Naive B cell (primary cell): ENCODE measurements around the gene PEDS1. TPM values are rescaled to one million over a fixed set of nuclear protein-coding genes. Genes with fewer than 3 reads are reported as not detected.

Source experiments
- ATAC-seq, 2 donors: fragments of 150-1000 bp; cut with Tn5 transposase; 2 replicates each; pipeline ENCODE4 v1.10.0; 2021; ENCODE audit warnings: low read depth in 2 of 2, mild to moderate bottlenecking in 2 of 2, moderate library complexity in 2 of 2
- DNase-seq: peaks from one replicate; pipeline ENCODE4 v3.0.0; 2022
- H3K27ac Mint-ChIP-seq, 6 donors: one replicate each; pipeline ENCODE4 v1.8.0; 2020 to 2022; ENCODE audit warnings: mild to moderate bottlenecking in 6 of 6, mixed read lengths in 6 of 6, moderate library complexity in 5 of 6, inconsistent platforms in 2 of 6
- H3K27me3 Mint-ChIP-seq, 3 donors: one replicate each; pipeline ENCODE4 v1.8.0; 2021 to 2022; ENCODE audit warnings: mixed read lengths in 3 of 3, mild to moderate bottlenecking in 1 of 3
- H3K36me3 Mint-ChIP-seq, 2 donors: one replicate each; pipeline ENCODE4 v1.8.0; 2020 to 2022; ENCODE audit warnings: mixed read lengths in 2 of 2, inconsistent platforms in 1 of 2, mild to moderate bottlenecking in 1 of 2
- H3K4me1 Mint-ChIP-seq, 3 donors: one replicate each; pipeline ENCODE4 v1.8.0; 2020 to 2022; ENCODE audit warnings: mixed read lengths in 3 of 3, inconsistent platforms in 1 of 3, mild to moderate bottlenecking in 1 of 3, moderate library complexity in 1 of 3
- H3K4me3 Mint-ChIP-seq, 8 donors: one replicate each; pipeline ENCODE4 v1.8.0; 2020 to 2022; ENCODE audit warnings: mild to moderate bottlenecking in 8 of 8, mixed read lengths in 8 of 8, moderate library complexity in 8 of 8, inconsistent platforms in 2 of 8
- H3K9me3 Mint-ChIP-seq, 7 donors: one replicate each; pipeline ENCODE4 v1.8.0; 2020 to 2022; ENCODE audit warnings: mixed read lengths in 7 of 7, mild to moderate bottlenecking in 5 of 7, inconsistent platforms in 2 of 7, moderate library complexity in 1 of 7
- polyA plus RNA-seq, 6 donors: library from polyadenylated mRNA; unstranded; fragments of 300-500 nt; fragmentation: Illumina TruSeq; gene quantifications; one replicate each; pipeline ENCODE4 v1.2.3, GENCODE V29; 2021; ENCODE audit warnings: low read depth in 6 of 6

PEDS1 gene
- polyA plus RNA-seq, 6 donors from 2014 or later: 14.1 to 22.6 (median 16.9) TPM

DNA sequence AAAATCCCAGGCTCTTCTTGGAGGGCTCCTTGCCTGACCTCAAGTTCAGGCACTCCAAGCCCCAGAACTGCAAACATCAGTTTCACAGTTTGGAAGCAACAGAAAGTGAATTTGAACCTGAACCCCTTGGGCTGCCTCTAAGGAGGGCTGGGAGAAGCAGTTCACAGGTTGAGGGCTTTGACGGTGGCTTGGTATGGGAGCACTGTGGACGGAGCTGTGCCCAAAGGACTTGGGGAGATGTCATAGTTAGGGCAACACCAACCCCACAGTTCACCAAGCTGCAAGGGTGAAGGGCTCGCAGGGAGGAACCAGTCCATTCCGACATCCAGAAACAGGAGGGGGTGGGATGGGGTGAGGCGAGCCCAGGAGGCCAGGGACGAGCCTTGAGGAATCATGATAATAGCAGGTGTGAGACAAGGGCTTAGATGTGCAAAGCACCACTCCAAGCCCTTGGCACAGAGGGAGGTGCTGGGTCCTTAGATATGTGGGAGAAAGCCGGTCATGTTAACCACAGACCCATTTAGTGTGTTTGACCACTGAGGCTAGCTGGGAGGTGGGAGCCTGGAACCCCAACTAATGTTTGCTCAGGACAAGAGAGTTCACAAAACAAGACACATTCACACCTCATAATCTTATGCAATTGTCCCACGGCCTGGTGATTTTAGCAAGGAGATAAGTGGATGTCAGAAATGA lies 41.5 kb upstream of the PEDS1 start:
- H3K4me3 Mint-ChIP-seq: peak overlapping the region in 3 of 8 donors; percentile 29 to 68 (median 39)
- no peak overlapping the region for H3K27ac Mint-ChIP-seq
- H3K36me3 Mint-ChIP-seq: peaks cover 0 to 7% of the 10 kb centered on the region in 2 donors
- no peak for ATAC-seq
- DNase-seq: no peak
- H3K4me1 Mint-ChIP-seq: peaks cover 21 to 31% (median 26%) of the 10 kb centered on the region in 3 donors
- peaks cover 0 to 6% (median 0%) of the 10 kb centered on the region in 3 donors for H3K27me3 Mint-ChIP-seq
- H3K9me3 Mint-ChIP-seq: peaks cover 0 to 8% (median 0%) of the 10 kb centered on the region in 7 donors

DNA sequence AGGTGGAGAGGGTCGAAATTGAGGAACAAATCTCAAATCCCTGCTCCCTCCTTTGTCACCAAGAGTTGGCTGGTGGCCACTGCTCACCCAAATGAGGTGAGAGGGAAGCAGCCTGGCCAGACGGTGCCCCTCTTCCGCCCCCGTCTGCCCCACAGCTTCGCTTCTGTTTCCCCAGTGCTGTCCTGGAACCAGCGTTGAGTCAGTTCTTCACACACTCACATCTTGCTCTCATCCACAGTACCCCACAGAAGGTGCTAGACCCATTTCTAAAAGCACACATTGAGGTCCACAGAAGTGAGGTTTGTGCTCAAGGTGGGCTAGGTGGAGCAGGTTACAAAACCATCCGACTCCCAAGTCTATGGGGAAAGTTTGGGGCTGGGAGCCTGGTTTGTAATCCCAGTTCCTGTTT lies 40.9 kb upstream of the PEDS1 start:
- H3K27me3 Mint-ChIP-seq: peaks cover 0 to 2% (median 0%) of the 10 kb centered on the region in 3 donors
- peaks cover 0 to 3% (median 0%) of the 10 kb centered on the region in 7 donors for H3K9me3 Mint-ChIP-seq
- H3K36me3 Mint-ChIP-seq: peaks cover 0 to 2% of the 10 kb centered on the region in 2 donors
- DNase-seq (no peak), ATAC-seq (no peak)
- H3K4me3 Mint-ChIP-seq: peak overlapping the region in 3 of 8 donors; percentile 29 to 68 (median 39)
- peaks cover 23 to 31% (median 26%) of the 10 kb centered on the region in 3 donors for H3K4me1 Mint-ChIP-seq
- peak overlapping the region in 1 of 6 donors; percentile 47 for H3K27ac Mint-ChIP-seq

DNA sequence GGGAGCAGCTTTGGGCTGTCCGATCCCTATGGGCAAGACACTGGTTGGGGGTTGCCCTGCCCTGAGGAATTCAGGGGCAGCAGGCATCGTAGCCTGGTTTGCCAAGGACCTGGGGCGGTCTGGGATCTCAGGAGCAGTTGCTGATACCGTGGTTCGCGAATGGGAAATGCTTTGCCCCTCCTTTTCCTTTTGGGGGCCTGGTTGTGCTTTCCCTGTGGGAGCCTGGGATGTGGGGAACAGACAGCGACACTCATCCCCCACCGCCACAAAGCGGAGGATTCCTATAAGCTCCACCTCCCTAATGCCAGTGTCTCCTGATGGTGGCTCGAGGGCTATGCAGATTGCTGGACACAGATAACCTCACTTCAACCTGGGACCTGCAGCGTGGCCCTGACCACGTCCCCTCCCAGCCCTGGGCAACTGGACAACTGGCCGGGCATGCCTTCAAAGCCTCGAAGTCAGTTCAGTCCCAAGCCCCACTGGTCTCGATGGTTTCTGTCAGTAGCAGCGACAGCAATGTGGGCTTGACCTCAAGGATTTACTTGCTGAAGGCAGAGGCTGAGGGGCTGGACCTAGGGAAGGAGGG lies 40.4 kb upstream of the PEDS1 start:
- ATAC-seq (no peak), DNase-seq (no peak)
- peak overlapping the region in 5 of 8 donors; percentile 47 to 99 (median 86) for H3K4me3 Mint-ChIP-seq
- H3K27me3 Mint-ChIP-seq: no peaks in the 10 kb centered on the region
- no peaks in the 10 kb centered on the region for H3K9me3 Mint-ChIP-seq
- no peaks in the 10 kb centered on the region for H3K36me3 Mint-ChIP-seq
- peak overlapping the region in 1 of 6 donors; percentile 84 for H3K27ac Mint-ChIP-seq
- H3K4me1 Mint-ChIP-seq: peaks cover 25 to 31% (median 26%) of the 10 kb centered on the region in 3 donors

DNA sequence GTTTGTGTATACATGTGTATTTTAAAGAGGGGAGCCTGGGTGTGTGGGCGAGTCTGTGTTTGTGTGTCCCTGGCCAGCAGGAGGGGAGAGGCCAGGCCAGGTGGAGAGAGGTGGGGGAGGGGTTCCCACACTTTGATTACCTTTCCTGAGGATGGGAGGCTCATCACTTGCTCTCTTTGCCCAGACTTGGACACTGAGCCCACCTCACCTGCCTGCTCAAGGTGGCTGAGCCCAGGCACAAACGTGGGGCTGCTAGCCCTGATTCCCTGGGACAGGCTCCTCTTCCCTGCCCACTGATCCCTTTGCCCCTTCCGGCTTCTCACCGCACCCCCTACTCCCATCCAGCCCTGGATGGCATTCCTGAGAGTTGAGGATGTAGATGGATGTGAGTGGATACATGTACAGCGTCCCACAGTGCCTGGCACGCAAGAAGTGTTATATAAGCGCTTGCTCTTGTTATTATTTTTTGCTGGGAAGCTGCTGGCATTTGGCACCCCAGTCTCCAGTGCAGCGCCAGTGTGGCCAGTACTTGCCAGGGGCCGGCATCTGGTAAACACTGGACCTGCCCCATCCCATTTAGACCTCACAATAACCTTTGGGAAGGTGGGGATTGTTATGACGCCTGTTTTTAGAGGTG lies 39.8 kb upstream of the PEDS1 start:
- no peaks in the 10 kb centered on the region for H3K36me3 Mint-ChIP-seq
- H3K27ac Mint-ChIP-seq: peak overlapping the region; percentile 49 to 90 (median 67)
- no peak for DNase-seq
- ATAC-seq: no peak
- H3K4me1 Mint-ChIP-seq: peaks cover 25 to 31% (median 26%) of the 10 kb centered on the region in 3 donors
- no peaks in the 10 kb centered on the region for H3K27me3 Mint-ChIP-seq
- H3K9me3 Mint-ChIP-seq: no peaks in the 10 kb centered on the region
- H3K4me3 Mint-ChIP-seq: peak overlapping the region; percentile 82 to 99 (median 92)

DNA sequence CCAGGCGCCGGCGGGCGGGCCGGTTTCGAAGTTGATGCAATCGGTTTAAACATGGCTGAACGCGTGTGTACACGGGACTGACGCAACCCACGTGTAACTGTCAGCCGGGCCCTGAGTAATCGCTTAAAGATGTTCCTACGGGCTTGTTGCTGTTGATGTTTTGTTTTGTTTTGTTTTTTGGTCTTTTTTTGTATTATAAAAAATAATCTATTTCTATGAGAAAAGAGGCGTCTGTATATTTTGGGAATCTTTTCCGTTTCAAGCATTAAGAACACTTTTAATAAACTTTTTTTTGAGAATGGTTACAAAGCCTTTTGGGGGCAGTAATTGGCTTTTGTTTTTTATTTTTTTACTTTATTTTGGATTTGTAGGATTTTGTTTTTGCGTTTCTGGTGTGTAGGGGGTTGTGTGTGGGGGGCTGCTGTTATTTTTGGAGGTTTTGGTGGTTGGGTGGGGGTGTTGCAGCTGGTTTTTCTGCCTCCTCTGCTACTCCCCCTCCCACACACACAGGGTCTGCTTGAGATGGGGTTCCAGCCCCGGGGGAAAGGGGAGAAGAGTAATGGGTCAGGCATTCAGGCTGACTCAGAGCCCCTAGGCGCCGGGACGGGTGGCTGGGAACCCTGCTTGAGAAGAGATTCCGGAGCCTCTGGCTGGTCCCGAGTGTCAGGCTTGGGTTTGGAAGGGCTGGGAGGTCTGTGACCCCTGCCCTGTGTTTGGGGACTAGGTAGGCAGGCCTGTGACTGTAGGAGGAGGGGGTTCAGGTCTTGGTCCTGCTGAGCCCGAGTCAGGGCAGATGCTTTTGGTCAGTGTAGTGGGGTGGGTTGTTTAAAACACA lies 39.1 kb upstream of the PEDS1 start:
- DNase-seq (peak; percentile 63), ATAC-seq (peak; percentile 54 to 62)
- Mint-ChIP-seq H3K4me1 (peaks cover 24 to 31% (median 26%) of the 10 kb centered on the region in 3 donors), H3K36me3 (no peaks in the 10 kb centered on the region), H3K4me3 (peak overlapping the region; percentile 82 to 99 (median 92)), H3K27me3 (no peaks in the 10 kb centered on the region), H3K27ac (peak overlapping the region; percentile 84 to 93 (median 90)), H3K9me3 (no peaks in the 10 kb centered on the region)

DNA sequence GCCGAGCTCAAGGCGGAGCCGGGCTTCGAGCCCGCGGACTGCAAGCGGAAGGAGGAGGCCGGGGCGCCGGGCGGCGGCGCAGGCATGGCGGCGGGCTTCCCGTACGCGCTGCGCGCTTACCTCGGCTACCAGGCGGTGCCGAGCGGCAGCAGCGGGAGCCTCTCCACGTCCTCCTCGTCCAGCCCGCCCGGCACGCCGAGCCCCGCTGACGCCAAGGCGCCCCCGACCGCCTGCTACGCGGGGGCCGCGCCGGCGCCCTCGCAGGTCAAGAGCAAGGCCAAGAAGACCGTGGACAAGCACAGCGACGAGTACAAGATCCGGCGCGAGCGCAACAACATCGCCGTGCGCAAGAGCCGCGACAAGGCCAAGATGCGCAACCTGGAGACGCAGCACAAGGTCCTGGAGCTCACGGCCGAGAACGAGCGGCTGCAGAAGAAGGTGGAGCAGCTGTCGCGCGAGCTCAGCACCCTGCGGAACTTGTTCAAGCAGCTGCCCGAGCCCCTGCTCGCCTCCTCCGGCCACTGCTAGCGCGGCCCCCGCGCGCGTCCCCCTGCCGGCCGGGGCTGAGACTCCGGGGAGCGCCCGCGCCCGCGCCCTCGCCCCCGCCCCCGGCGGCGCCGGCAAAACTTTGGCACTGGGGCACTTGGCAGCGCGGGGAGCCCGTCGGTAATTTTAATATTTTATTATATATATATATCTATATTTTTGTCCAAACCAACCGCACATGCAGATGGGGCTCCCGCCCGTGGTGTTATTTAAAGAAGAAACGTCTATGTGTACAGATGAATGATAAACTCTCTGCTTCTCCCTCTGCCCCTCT lies 38.2 kb upstream of the PEDS1 start:
- peak; percentile 38 to 49 for ATAC-seq
- DNase-seq: peak; percentile 64
- no peaks in the 10 kb centered on the region for H3K36me3 Mint-ChIP-seq
- H3K27me3 Mint-ChIP-seq: no peaks in the 10 kb centered on the region
- peak overlapping the region; percentile 82 to 99 (median 92) for H3K4me3 Mint-ChIP-seq
- H3K27ac Mint-ChIP-seq: peak overlapping the region; percentile 84 to 93 (median 90)
- H3K4me1 Mint-ChIP-seq: peaks cover 19 to 26% (median 26%) of the 10 kb centered on the region in 3 donors
- H3K9me3 Mint-ChIP-seq: no peaks in the 10 kb centered on the region

DNA sequence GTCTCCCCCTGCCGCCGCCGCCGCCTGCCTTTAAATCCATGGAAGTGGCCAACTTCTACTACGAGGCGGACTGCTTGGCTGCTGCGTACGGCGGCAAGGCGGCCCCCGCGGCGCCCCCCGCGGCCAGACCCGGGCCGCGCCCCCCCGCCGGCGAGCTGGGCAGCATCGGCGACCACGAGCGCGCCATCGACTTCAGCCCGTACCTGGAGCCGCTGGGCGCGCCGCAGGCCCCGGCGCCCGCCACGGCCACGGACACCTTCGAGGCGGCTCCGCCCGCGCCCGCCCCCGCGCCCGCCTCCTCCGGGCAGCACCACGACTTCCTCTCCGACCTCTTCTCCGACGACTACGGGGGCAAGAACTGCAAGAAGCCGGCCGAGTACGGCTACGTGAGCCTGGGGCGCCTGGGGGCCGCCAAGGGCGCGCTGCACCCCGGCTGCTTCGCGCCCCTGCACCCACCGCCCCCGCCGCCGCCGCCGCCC lies 37.6 kb upstream of the PEDS1 start:
- DNase-seq (peak; percentile 60), ATAC-seq (peak; percentile 22 to 31)
- Mint-ChIP-seq H3K36me3 (no peaks in the 10 kb centered on the region), H3K9me3 (no peaks in the 10 kb centered on the region), H3K27me3 (peaks cover 0 to 2% (median 2%) of the 10 kb centered on the region in 3 donors), H3K27ac (peak overlapping the region in 1 of 6 donors; percentile 89), H3K4me1 (peaks cover 19 to 31% (median 30%) of the 10 kb centered on the region in 3 donors), H3K4me3 (peak overlapping the region; percentile 69 to 99 (median 82))

DNA sequence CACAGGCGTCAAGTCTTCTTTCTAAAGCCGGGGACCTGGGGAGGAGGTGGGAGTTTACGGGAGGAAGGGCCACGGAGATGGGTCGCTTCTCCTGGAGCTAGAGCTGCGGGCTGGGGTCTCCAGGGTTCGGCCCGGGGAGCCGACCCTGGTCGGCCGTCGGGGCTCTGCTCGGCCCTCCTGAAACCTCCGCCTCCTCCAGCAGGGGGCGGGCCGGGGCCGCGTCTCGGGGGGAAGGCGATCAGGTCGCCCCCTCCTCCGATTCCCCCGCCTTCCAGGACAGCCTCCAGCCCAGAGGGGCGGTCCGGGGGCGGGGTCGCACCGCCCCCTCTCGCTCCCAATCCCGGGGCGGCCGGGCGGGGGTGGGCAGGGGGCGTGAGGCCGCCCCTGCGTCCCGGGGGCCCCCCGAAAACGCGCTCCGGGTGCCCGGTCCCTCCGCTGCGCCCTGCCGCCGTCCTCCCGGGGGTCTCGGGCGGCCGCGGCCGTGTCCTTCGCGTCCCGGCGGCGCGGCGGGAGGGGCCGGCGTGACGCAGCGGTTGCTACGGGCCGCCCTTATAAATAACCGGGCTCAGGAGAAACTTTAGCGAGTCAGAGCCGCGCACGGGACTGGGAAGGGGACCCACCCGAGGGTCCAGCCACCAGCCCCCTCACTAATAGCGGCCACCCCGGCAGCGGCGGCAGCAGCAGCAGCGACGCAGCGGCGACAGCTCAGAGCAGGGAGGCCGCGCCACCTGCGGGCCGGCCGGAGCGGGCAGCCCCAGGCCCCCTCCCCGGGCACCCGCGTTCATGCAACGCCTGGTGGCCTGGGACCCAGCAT lies 36.9 kb upstream of the PEDS1 start, which contains the start of gene CEBPB:
CEBPB (plus strand) TSS at position 580 of the 814 bp plus-strand sequence; CDS start at position 784, 204 bp downstream.
- peak within 1 kb of the TSS; percentile 76 to 99 (median 84) for H3K4me3 Mint-ChIP-seq
- H3K36me3 Mint-ChIP-seq: no peaks in the 10 kb centered on the region
- DNase-seq (peak; percentile 86), ATAC-seq (peak; percentile 51 to 60)
- H3K27ac Mint-ChIP-seq: peak within 1 kb of the TSS in 4 of 6 donors; percentile 59 to 89 (median 76)
- H3K9me3 Mint-ChIP-seq: no peaks in the 10 kb centered on the region
- peaks cover 0 to 8% (median 8%) of the 10 kb centered on the region in 3 donors for H3K27me3 Mint-ChIP-seq
- H3K4me1 Mint-ChIP-seq: peaks cover 19 to 33% (median 31%) of the 10 kb centered on the region in 3 donors

DNA sequence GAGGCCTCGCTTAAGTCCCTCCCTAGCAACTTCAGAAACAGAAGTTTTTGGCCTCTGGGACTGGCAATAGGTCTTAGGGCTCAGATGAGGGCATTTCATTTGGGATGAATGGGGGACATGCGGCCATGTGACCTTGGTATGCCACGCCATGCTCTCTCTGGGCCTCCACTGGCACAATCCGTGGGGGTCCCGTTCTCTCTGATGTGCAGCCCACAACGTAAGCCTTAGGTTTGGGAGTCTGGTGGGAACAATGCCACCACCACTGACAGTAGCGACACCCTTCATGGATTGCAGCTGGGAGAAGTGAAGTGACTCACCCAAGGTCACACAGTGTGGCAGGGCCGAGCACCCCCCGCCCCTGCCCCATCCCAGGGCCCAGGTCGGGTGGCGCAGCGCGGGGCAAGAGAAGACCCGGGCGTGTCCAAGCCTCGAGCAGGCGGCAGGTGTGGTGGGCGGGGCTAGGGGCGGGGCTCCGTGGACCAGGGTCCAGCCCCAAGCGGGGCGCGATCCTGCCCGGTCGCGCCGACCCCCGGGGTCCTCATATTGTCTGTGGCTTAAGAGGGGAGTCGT lies 36.2 kb upstream of the PEDS1 start:
- ATAC-seq (no peak), DNase-seq (no peak)
- H3K4me1 Mint-ChIP-seq: peaks cover 14 to 26% (median 26%) of the 10 kb centered on the region in 3 donors

DNA sequence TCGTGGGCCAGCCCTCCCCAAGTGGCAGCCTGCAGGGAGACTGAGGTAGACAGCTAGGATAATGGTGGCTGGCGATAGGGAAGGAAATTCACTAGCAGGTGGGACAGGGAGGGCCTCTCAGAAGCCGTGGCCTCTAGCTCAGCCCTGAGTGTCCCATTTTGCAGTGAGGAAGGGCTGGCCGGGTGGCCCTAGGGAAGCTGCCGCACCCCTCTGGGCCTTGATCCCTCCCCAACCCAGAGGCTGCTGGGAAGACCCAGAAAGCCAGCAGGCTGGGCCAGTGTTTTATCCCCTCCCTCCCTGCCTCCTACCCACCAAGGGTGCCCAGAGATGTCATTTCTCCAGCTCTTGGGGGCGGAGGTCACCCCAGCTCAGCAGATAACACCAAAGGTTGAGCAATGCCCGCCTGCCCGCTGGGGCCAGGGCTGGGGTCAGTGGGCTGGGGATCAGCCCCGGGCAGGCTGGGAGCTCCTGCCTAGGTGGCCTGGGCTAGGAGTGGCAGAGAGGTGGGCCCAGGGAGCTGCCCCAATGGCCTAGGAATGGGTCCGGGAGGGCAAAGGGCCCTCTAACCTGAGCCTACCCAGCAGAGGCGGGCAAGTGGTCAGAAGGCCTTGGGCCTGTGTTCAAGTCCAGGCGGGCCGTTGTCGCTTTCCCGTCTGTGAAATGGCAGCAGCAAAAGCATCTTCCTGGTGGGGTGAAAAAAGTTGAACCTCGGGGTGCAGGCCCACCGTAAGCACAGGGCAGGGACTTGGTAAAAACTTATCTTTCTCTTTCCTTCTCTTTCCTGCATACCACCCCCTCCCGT lies 35.6 kb upstream of the PEDS1 start:
- Mint-ChIP-seq H3K4me1 (peaks cover 13 to 24% (median 24%) of the 10 kb centered on the region in 3 donors), H3K27me3 (peaks cover 0 to 18% (median 9%) of the 10 kb centered on the region in 3 donors), H3K36me3 (no peaks in the 10 kb centered on the region), H3K9me3 (no peaks in the 10 kb centered on the region), H3K4me3 (peak overlapping the region; percentile 44 to 87 (median 61)), H3K27ac (peak overlapping the region in 4 of 6 donors; percentile 7 to 69 (median 45))
- DNase-seq (no peak), ATAC-seq (no peak)

More for the DNA sequence above, 36.2 kb upstream of the PEDS1 start:
- Mint-ChIP-seq H3K36me3 (no peaks in the 10 kb centered on the region), H3K4me3 (peak overlapping the region; percentile 44 to 85 (median 64)), H3K27me3 (peaks cover 0 to 12% (median 9%) of the 10 kb centered on the region in 3 donors), H3K27ac (peak overlapping the region in 2 of 6 donors; percentile 59 to 69), H3K9me3 (no peaks in the 10 kb centered on the region)
